ENCODE data around the gene NKTR. TPM values are rescaled to one million over a fixed set of nuclear protein-coding genes. Genes with fewer than 3 reads are reported as not detected.

NKTR gene
- total and polyA plus RNA-seq, 2 experiments from 2014 or later = 81.3 to 117 TPM

DNA sequence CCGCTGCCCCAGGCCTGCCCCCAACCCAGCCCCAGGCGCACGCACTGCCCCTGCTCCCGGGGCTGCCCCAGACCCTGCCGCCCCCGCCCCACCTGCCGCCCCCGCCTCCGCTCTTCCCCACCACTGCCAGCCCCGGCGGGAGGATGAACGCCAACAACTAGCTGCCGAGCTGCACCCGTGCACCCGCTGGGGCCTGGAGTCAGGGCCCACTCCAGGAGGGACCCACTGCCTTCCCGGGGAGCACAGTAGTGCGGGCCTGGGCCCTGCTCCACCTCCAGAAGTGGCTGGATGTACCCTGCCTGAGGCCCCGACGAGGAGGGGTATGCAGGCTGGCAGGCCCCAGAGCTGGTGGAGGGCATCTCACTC is 63.9 kb downstream of the NKTR start (continued):
- TF ChIP-seq, protein P1, sequence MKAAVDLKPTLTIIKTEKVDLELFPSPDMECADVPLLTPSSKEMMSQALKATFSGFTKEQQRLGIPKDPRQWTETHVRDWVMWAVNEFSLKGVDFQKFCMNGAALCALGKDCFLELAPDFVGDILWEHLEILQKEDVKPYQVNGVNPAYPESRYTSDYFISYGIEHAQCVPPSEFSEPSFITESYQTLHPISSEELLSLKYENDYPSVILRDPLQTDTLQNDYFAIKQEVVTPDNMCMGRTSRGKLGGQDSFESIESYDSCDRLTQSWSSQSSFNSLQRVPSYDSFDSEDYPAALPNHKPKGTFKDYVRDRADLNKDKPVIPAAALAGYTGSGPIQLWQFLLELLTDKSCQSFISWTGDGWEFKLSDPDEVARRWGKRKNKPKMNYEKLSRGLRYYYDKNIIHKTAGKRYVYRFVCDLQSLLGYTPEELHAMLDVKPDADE (IDR thresholded peaks at IDR 0.05) = no peak

DNA sequence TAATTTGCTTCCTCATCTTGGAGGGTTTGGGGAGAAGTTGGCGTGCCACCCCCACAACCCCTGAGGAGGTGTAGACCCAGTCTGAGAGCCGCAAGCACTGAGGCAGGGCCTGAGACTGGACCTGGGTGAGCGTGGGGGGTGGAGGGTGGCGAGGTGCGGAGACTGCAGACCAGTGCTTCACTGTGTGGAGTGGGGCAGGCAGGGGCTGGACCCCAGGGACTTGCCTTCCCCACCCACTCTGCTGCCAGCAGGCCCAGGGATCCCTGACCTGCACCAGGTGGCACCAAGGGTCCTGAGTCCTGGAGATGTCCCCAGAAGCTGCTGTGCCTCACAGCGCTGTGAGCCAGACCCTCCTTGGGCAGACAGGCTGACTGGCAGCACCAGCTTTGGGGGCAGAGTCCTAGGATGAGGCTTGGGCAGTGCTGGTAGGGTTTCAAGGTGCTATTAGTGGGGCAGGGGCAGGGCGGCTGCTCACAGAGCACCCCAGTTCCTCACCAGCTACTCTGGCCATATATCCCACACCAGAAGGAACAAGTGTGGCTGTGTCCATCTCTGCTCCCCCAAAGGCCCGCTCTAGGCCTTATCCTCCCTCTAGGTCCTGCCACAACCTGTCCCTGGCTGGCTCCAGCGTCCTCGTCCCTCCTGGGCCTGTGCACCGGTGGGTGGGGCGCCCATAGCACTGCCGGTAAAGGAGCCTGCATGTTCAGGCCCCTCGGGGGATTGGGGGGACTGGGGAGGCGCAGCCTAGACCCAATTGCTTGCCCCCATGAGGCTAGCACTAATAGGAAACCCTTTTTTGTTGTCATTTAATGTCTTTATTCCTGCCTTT is 64.8 kb downstream of the NKTR start:
- H3K4me2 ChIP-seq = no peak overlapping the region
- DNase-seq (ENCODE audit: low spot score) (no peak), ATAC-seq (no peak)
- H3K79me2 ChIP-seq (replicated peaks; ENCODE audit: insufficient read depth) = no peaks in the 10 kb centered on the region
- Mint-ChIP-seq H3K9me3 (0 out of 3 replicates have a peak, but pooled peaks cover 3% of the 10 kb centered on the region), H3K27ac (no peak overlapping the region), H3K4me1 (peaks cover 9% of the 10 kb centered on the region; the same call in 2 of the 3 replicates), H3K27me3 (ENCODE audit: insufficient read depth, low read depth, poor library complexity) (peaks cover 4% of the 10 kb centered on the region), H3K4me3 (no peak overlapping the region), H3K36me3 (ENCODE audit: low read depth) (peaks cover 5% of the 10 kb centered on the region; the same call in 2 of the 3 replicates)
- no peak overlapping the region for H3K27ac ChIP-seq (ENCODE audit: low read depth)
- no peaks in the 10 kb centered on the region for H4K20me1 ChIP-seq (replicated peaks; ENCODE audit: insufficient read depth)
- H2AFZ ChIP-seq = no peak overlapping the region
- H3K36me3 ChIP-seq (ENCODE audit: insufficient read depth) = no peaks in the 10 kb centered on the region
- H3K9me2 ChIP-seq (ENCODE audit: insufficient read depth) = no peaks in the 10 kb centered on the region
- no peaks in the 10 kb centered on the region for H3F3A ChIP-seq (replicated peaks; ENCODE audit: low read depth)
- no peak overlapping the region for H3K4me3 ChIP-seq
- no peaks in the 10 kb centered on the region for H3K27me3 ChIP-seq (ENCODE audit: insufficient read depth)
- no peaks in the 10 kb centered on the region for H3K4me1 ChIP-seq (ENCODE audit: insufficient read depth)
- TF ChIP-seq EZH2 (IDR thresholded peaks at IDR 0.05; ENCODE audit: low read depth, unreplicated experiment) = no peak
- TF ChIP-seq, protein P1 (IDR thresholded peaks at IDR 0.05) = no peak
- TF ChIP-seq STAT1 (IDR thresholded peaks at IDR 0.05; ENCODE audit: unreplicated experiment) = no peak
- TF ChIP-seq JUNB (IDR thresholded peaks at IDR 0.05; ENCODE audit: unreplicated experiment) = no peak
- no peak for TF ChIP-seq POLR2AphosphoS5 (IDR thresholded peaks at IDR 0.05; ENCODE audit: low read depth)
- TF ChIP-seq ZNF331 (CRISPR knock-in tag; IDR thresholded peaks at IDR 0.05; ENCODE audit: low read depth) = no peak
- TF ChIP-seq, protein P2, sequence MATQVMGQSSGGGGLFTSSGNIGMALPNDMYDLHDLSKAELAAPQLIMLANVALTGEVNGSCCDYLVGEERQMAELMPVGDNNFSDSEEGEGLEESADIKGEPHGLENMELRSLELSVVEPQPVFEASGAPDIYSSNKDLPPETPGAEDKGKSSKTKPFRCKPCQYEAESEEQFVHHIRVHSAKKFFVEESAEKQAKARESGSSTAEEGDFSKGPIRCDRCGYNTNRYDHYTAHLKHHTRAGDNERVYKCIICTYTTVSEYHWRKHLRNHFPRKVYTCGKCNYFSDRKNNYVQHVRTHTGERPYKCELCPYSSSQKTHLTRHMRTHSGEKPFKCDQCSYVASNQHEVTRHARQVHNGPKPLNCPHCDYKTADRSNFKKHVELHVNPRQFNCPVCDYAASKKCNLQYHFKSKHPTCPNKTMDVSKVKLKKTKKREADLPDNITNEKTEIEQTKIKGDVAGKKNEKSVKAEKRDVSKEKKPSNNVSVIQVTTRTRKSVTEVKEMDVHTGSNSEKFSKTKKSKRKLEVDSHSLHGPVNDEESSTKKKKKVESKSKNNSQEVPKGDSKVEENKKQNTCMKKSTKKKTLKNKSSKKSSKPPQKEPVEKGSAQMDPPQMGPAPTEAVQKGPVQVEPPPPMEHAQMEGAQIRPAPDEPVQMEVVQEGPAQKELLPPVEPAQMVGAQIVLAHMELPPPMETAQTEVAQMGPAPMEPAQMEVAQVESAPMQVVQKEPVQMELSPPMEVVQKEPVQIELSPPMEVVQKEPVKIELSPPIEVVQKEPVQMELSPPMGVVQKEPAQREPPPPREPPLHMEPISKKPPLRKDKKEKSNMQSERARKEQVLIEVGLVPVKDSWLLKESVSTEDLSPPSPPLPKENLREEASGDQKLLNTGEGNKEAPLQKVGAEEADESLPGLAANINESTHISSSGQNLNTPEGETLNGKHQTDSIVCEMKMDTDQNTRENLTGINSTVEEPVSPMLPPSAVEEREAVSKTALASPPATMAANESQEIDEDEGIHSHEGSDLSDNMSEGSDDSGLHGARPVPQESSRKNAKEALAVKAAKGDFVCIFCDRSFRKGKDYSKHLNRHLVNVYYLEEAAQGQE (IDR thresholded peaks at IDR 0.05; ENCODE audit: unreplicated experiment) = no peak
- TF ChIP-seq EZH2phosphoT487 (IDR thresholded peaks at IDR 0.05; ENCODE audit: unreplicated experiment) = no peak
- TF ChIP-seq, protein P3, sequence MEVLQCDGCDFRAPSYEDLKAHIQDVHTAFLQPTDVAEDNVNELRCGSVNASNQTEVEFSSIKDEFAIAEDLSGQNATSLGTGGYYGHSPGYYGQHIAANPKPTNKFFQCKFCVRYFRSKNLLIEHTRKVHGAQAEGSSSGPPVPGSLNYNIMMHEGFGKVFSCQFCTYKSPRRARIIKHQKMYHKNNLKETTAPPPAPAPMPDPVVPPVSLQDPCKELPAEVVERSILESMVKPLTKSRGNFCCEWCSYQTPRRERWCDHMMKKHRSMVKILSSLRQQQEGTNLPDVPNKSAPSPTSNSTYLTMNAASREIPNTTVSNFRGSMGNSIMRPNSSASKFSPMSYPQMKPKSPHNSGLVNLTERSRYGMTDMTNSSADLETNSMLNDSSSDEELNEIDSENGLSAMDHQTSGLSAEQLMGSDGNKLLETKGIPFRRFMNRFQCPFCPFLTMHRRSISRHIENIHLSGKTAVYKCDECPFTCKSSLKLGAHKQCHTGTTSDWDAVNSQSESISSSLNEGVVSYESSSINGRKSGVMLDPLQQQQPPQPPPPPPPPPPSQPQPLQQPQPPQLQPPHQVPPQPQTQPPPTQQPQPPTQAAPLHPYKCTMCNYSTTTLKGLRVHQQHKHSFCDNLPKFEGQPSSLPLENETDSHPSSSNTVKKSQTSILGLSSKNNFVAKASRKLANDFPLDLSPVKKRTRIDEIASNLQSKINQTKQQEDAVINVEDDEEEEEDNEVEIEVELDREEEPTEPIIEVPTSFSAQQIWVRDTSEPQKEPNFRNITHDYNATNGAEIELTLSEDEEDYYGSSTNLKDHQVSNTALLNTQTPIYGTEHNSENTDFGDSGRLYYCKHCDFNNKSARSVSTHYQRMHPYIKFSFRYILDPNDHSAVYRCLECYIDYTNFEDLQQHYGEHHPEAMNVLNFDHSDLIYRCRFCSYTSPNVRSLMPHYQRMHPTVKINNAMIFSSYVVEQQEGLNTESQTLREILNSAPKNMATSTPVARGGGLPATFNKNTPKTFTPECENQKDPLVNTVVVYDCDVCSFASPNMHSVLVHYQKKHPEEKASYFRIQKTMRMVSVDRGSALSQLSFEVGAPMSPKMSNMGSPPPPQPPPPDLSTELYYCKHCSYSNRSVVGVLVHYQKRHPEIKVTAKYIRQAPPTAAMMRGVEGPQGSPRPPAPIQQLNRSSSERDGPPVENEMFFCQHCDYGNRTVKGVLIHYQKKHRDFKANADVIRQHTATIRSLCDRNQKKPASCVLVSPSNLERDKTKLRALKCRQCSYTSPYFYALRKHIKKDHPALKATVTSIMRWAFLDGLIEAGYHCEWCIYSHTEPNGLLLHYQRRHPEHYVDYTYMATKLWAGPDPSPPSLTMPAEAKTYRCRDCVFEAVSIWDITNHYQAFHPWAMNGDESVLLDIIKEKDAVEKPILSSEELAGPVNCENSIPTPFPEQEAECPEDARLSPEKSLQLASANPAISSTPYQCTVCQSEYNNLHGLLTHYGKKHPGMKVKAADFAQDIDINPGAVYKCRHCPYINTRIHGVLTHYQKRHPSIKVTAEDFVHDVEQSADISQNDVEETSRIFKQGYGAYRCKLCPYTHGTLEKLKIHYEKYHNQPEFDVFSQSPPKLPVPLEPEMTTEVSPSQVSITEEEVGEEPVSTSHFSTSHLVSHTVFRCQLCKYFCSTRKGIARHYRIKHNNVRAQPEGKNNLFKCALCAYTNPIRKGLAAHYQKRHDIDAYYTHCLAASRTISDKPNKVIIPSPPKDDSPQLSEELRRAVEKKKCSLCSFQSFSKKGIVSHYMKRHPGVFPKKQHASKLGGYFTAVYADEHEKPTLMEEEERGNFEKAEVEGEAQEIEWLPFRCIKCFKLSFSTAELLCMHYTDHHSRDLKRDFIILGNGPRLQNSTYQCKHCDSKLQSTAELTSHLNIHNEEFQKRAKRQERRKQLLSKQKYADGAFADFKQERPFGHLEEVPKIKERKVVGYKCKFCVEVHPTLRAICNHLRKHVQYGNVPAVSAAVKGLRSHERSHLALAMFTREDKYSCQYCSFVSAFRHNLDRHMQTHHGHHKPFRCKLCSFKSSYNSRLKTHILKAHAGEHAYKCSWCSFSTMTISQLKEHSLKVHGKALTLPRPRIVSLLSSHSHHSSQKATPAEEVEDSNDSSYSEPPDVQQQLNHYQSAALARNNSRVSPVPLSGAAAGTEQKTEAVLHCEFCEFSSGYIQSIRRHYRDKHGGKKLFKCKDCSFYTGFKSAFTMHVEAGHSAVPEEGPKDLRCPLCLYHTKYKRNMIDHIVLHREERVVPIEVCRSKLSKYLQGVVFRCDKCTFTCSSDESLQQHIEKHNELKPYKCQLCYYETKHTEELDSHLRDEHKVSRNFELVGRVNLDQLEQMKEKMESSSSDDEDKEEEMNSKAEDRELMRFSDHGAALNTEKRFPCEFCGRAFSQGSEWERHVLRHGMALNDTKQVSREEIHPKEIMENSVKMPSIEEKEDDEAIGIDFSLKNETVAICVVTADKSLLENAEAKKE (CRISPR knock-in tag; IDR thresholded peaks at IDR 0.05) = no peak
- no peak for TF ChIP-seq CREB1 (CRISPR knock-in tag; IDR thresholded peaks at IDR 0.05; ENCODE audit: low read depth)
- no peak for TF ChIP-seq ZNF114 (CRISPR knock-in tag; IDR thresholded peaks at IDR 0.05)

All from GM23338 (cell line).